ENCODE data around the gene PLA2G1B.
"Not testable (repeated sequence)": the region's sequence is repeated elsewhere in the genome, so short reads cannot be mapped to it uniquely, and the experiment has no call there.

The PLA2G1B gene

GRCh38 chr12:120358412-120359100, 31.0 kb upstream of the PLA2G1B start:
- no peak for DNase-seq (ENCODE audit: low spot score)

DNA sequence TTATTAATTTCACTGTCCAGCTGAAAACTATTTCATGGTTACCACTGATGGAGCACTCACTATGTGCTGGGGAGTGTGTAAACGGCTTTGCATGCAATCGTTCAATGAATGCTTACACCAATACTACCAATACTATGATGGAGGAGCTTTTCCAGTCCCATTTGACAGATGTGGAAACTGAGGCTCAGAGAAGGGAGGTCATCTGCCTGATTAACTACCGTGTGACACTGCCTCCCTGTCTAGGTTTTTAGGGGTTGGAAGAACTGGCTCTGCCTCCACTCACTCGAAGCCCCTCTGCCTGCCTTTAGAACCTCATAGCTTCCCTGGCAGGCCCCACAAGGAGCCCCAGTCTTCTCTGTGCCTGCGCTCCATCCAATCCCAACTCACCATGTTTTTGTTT, 29.5 kb upstream of the PLA2G1B start:
- no peak for DNase-seq (ENCODE audit: low spot score)

- DNase-seq (ENCODE audit: low spot score), result peak; percentile 80
Measured at GRCh38 chr12:120356567-120357030, 29.0 kb upstream of the PLA2G1B start.

DNA sequence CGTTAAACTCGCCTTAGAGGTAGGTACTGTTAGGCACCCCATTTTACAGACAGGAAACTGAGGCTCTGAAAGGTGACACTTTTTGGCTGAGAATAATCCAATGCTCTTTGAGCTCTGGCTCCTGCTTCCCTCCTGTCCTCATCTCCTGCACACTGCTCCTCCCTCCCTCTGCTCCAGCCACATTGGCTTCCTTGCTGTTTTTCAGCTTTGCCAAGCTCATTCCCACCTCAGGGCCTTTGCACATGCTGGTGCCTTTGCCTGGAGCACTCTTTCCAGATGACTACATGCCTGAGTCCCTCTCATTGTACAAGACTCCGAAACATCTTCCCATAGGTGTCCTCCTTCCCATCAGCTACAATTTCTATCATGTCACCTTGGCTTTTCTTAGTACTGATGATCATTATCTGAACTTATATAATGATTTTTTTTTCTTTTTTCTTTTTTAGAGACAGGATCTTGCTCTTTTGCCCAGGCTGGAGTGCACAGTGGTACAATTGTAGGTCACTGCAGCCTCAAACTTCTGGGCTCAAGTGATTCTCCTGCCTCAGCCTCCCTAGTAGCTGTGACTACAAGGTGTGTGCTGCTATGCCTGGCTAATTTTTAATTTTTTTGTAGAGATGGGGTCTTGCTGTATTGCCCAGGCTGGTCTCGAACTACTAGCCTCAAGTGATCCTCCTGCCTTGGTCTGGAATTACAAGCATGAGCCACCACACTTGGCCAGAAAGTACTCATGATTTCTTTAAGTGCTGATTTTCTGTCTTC, 26.2 kb upstream of the PLA2G1B start:
- DNase-seq (ENCODE audit: low spot score), result no peak

DNA sequence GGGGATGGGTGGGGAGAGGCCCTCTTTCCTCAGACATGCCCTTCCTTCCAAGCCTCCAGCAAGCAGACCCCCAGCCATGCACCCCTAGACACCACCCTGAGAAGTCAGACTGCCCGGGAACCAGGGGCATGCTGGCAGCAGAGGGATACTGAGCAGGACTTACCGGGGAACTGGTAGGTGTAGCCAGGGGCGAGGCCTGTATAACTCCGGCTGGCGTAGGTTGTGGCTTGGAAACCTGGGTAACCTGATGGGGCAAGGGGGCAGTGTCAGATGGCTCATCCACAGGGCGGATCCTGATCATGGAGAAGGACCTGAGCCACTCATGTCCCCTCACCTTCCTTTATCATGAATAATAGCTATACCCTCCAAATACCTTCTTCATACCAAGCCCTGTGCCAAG, 25.6 kb upstream of the PLA2G1B start:
- no peak for DNase-seq (ENCODE audit: low spot score)

- DNase-seq (ENCODE audit: low spot score), result no peak
Measured at GRCh38 chr12:120352117-120352516, 24.5 kb upstream of the PLA2G1B start.

- DNase-seq (ENCODE audit: low spot score), result no peak
Measured at GRCh38 chr12:120350576-120351350, 23.2 kb upstream of the PLA2G1B start.

DNA sequence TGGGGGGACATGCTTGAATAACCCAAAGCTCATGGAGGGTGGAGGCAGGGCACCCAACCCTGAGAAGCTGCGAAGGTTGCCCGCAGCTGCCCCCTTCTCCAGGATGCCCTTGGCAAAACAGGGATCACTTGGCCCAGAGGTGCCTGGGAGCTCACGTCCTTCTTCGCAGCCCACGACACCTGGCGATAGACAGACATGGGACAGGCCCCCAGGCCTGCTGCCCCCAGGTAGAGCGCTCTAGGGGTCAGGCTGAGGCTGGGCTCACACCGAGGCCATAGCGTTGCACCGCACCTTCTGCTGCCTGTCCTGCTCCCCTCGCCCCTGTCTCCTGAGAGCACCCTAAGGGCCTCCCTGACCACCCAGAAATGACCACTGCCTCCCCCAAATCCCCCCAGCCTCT, 20.2 kb upstream of the PLA2G1B start:
- no peak for DNase-seq (ENCODE audit: low spot score)

GRCh38 chr12:120346681-120347080, 19.1 kb upstream of the PLA2G1B start:
- DNase-seq (ENCODE audit: low spot score), result no peak

- DNase-seq (ENCODE audit: low spot score), result no peak
Measured at GRCh38 chr12:120346031-120346430, 18.5 kb upstream of the PLA2G1B start.

- no peak for DNase-seq (ENCODE audit: low spot score)
Measured at GRCh38 chr12:120343692-120344091, 16.1 kb upstream of the PLA2G1B start.

DNA sequence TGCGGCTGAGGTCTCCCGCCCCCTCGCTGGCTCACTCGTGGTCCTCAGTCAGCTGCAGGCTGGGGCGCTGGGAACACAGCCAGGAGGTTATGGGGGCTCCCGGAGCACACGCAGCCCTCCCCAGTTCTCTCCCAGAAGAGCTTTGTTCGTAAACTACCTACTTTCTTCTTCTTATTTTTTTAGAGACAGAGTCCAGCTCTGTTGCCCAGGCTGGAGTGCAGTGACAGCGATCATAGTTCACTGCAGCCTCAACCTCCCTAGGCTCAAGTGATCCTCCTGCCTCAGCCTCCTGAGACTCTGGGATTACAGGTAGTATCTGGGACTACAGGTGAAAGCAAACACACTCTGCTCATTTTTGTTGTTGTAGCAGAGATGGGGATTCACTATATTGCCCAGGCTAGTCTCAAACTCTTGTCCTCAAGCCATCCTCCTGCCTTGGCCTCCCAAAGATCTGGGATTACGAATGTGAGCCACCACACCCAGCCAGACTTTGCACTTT, 15.5 kb upstream of the PLA2G1B start:
- no peak for DNase-seq (ENCODE audit: low spot score)

DNA sequence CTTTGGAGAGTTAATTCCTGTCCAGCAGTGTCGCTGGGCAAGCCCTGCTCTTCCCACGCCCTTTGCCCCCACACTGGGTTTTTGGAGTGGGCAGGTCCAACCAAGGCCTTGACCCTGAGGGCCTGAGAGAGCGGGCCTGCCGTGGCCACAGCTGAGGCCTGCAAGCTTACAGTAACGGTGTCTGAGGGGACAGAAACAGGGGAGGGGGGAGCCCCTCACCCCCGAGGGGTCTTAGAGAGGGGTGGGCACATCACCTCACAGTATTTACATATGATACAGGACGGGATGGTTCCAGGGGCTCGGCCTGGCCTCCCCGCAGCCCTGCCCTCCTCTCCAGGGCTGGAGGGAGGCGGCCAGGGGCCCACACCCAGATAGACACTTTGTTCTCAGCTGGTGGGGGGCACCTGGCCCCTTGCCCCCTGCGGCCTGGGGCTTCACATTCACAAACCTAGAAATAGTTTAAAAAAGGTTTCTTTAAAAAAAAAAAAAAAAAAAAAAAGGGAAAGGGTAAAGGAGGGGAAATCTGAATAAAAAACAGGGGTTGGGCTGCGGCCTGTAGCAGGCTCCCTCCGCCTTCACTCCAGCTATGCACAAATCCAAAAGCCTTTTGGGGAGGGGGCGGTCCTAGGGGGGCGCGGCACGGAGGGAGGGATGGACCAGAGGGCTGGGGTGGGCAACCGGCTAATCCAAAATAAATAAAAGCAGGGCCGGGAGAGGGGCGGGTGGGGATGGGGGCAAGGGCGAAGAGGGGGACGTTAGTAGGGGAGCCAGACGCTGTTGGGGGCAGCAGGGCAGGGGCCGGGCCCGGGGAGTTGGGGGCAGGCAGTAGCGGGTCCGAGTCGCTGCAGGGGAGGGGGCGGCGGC, 14.8 kb upstream of the PLA2G1B start:
- DNase-seq (ENCODE audit: low spot score), result no peak

GRCh38 chr12:120339256-120339655, 11.7 kb upstream of the PLA2G1B start:
- no peak for DNase-seq (ENCODE audit: low spot score)

GRCh38 chr12:120337730-120338129, 10.2 kb upstream of the PLA2G1B start:
- no peak for DNase-seq (ENCODE audit: low spot score)

DNA sequence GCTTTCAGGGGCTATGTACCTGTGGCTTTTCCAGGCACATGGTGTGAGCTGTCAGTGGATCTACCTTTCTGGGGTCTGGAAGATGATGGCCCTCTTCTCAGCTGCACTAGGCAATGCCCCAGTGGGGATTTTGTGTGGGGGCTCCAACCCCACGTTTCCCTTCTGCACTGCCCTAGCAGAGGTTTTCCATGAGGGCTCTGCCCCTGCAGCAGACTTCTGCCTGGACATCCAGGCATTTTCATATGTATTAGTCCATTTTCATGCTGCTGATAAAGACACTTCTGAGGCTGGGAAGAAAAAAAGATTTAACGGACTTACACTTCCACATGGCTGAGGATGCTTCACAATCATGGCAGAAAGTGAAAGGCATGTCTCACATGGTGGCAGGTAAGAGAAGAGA, 8.8 kb upstream of the PLA2G1B start:
- not testable (repeated sequence) for DNase-seq (ENCODE audit: low spot score)

GRCh38 chr12:120335447-120335846, 7.9 kb upstream of the PLA2G1B start:
- not testable (repeated sequence) for DNase-seq (ENCODE audit: low spot score)

- no peak for DNase-seq (ENCODE audit: low spot score)
Measured at GRCh38 chr12:120332523-120332922, 4.9 kb upstream of the PLA2G1B start.

DNA sequence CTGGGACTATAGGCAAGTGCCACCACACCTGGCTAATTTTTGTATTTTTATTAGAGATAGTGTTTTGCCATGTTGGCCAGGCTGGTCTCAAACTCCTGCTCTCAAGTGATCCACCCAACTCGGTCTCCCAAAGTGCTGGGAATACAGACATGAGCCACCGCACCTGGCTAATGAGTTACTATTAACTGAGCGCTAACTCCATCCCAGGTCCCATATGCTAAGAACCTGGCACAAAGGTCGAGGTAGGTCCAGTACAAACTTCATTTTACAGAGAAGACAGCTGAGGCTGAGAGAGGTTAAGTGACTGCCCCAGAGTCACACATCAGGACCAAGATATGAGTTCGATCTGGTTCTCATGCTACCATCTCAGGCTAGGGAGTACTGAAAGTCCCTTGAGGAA, 4.5 kb upstream of the PLA2G1B start:
- no peak for DNase-seq (ENCODE audit: low spot score)

- no peak for DNase-seq (ENCODE audit: low spot score)
Measured at GRCh38 chr12:120331390-120331789, 3.8 kb upstream of the PLA2G1B start.

DNA sequence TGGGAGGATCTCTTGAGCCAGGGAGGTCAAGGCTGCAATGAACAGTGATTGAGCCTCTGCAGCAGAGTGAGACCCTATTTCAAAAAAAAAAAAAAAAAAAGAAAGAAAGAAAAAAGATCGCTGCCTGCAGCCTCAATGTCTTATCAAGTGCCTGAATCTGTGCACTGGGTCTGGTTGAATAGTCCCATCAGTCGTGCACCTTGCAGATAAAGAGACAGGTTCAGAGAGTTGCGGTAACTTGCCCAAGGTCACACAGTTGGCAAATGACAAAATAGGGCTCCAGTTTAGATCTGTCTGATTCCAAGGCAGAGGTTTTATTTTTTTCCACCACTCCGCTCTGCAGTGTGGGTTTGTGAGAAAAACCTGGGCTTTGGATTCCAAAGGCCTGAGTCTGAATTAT, 649 bp upstream of the PLA2G1B start:
- DNase-seq (ENCODE audit: low spot score), result no peak
